ENCODE data around the gene TBC1D14. TPM values are rescaled to one million over a fixed set of nuclear protein-coding genes. Genes with fewer than 3 reads are reported as not detected.

Gene TBC1D14
- total and polyA plus RNA-seq, 9 of the 15 experiments (the other 6 are each of a cell fraction or from before 2014, with no cell fraction given) = 2.1 to 59.6 (median 44.8) TPM

- TF ChIP-seq FOXP4 (CRISPR knock-in tag; IDR thresholded peaks at IDR 0.05; ENCODE audit: borderline replicate concordance) (no peak), HOMEZ (CRISPR knock-in tag; IDR thresholded peaks at IDR 0.05) (0 out of 2 replicates have a peak, but pooled peaks have one; percentile 43), FOXP1 (CRISPR knock-in tag; IDR thresholded peaks at IDR 0.05) (0 out of 2 replicates have a peak, but pooled peaks have one; percentile 4), RAD21 (CRISPR knock-in tag; conservative IDR thresholded peaks at IDR 0.05 in 1 of 2, IDR thresholded peaks at IDR 0.05 in 1 of 2) (0 out of 4 replicates have a peak, but pooled peaks of 1 of the 2 experiments have one; percentile 17), SMARCE1 (IDR thresholded peaks at IDR 0.05) (no peak), TGIF2 (CRISPR knock-in tag; IDR thresholded peaks at IDR 0.05) (no peak), SMAD4 (CRISPR knock-in tag; conservative IDR thresholded peaks at IDR 0.05) (no peak), XRCC3 (IDR thresholded peaks at IDR 0.05) (no peak), ILK (tag; IDR thresholded peaks at IDR 0.05; ENCODE audit: borderline replicate concordance, low read depth) (no peak), THRAP3 (IDR thresholded peaks at IDR 0.05; ENCODE audit: borderline replicate concordance) (no peak), KAT8 (IDR thresholded peaks at IDR 0.05; ENCODE audit: low read depth) (no peak), HSF4 (CRISPR knock-in tag; IDR thresholded peaks at IDR 0.05; ENCODE audit: borderline replicate concordance) (no peak; the same call in 1 of the 2 replicates), MGA (IDR thresholded peaks at IDR 0.05) (no peak)
Measured at GRCh38 chr4:6916069-6916586, 6.5 kb downstream of the TBC1D14 start (continued).

All from K562 (cell line).